Measurements from ENCODE around the gene SEC63.

SEC63 gene

DNA sequence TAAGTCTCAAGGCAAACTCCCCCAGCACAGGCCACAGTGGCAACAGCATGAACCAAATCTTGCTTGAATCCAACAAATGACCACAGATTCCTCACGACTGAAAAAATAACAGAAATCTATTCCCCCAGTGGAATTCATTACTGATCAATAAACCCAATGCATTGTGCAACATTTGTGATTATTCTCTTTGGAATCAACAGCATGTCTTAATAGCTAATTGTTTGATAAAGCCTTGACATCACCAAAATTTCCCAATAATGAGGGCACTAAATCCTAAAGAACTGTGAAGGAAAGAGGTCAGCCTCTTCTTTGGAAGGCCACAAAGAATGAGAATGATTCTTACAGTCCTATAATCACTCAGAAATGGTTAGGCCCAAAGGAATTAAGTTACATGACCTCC is 139.7 kb downstream of the SEC63 start:
- DNase-seq (ENCODE audit: low read depth) = no peak

DNA sequence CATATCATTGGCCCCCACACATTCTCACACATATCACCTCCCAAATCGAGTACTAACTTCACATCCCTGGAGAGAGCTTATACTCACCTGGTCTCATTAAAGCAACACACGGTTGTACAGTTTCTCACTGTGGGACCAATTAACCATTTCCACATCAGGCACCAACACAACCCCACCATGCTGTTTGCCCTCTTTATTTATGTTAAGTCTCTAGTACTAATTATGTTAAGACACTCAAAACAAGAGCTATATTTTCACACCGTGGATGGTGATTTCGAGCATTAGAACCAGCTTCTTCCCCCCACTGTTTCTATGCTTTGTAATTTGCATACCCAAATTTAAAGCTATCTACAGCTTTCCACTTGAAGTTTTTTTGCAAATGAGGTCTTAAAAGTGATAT is 140.2 kb downstream of the SEC63 start:
- no peak for DNase-seq (ENCODE audit: low read depth)
